ENCODE results near the gene LTF.
"Not testable (repeated sequence)": the region's sequence is repeated elsewhere in the genome, so short reads cannot be mapped to it uniquely, and the experiment has no call there.

LTF gene

DNA sequence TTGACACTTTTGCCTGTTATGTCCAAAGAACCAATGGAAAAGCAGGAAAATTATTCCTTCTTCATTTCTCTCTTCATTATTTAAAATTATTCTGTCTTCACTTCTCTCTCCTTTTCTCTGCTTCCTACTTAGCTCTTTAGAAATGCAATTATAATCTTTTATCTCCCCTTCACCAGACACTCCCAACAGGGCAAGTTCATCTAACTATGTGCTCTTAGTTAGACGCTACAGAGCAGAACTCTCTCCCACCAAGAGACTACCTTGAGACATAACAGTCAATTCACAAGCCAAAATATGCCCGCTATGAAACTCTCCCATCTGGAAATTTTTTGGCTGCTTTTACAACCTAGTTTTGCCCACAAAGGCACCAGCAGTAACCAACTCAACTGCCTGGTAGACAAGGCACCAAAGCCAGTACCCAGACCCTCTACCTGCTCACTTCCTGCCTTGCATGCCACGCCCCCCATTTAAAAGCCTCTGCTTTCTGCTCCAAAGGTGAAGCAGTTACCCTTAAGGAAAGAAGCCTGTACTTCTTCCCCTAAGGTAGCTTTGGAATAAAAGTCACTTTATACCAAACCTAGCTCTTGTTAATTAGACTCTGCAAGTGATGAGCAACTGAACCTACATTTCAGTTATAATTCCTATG is 29.5 kb downstream of the LTF start:
- DNase-seq = no peak

DNA sequence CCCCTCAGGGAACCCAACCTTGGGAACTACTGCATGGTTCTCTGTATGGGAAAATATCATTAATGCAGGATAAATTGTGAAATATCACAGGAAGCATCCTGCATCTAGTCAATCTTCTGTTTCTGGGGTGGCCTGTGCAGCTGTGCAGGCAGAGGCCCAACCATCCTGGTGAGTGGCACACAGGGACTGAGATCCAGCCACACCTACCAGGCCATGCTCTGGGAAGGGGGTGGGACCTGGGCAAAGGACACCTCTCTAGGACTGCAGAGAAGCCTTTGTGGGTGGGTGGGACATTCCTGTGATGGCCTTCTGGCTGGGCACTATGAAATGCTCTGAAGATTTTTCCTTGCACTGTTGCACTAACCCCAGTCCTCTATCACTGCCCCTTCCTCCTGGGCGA is 30.9 kb downstream of the LTF start:
- DNase-seq = no peak

DNA sequence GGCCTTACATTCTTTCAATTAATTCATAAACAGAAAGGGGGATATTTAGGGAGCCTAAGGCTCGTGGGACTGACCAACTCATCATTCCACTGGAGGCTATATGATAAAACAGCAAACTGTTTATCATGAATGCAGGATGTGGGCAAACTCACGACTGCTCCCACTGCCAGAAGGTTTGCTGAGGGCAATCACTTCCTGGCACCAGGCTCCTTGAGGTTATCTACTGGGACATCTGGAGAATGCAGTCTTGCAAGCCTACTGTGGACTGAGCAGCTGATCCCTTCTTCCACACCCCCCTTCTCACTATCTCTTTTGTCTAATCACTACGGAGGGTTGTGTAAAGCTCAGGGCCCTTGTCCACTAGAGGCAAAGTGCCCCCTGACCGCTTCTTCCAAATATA is 31.6 kb downstream of the LTF start:
- DNase-seq = not testable (repeated sequence)

- not testable (repeated sequence) for DNase-seq
These were observed 32.8 kb downstream of the LTF start for GRCh38 chr3:46431905-46432304.

- DNase-seq = not testable (repeated sequence)
These were observed 33.8 kb downstream of the LTF start for GRCh38 chr3:46430879-46431278.

DNA sequence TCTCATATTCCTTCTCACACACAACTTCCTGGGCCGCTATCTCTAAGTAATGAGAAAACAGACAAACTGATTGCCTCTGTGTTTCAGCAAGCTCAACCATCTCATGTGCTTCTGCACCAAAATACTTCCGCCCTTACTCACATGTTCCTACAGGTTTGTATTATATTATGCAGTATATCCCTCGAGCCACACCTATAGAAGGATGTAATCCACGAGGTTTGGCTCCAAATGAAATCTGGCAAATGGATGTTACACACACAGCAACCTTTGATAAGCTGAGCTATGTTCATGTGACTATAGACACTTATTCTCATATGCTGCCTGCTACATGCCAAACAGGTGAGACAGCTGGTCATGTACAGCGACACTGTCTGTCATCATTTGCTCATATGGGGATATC is 35.0 kb downstream of the LTF start:
- no peak for DNase-seq

GRCh38 chr3:46429250-46429649 is 35.5 kb downstream of the LTF start:
- DNase-seq = no peak

GRCh38 chr3:46427916-46428833 is 36.5 kb downstream of the LTF start:
- no peak for DNase-seq

DNA sequence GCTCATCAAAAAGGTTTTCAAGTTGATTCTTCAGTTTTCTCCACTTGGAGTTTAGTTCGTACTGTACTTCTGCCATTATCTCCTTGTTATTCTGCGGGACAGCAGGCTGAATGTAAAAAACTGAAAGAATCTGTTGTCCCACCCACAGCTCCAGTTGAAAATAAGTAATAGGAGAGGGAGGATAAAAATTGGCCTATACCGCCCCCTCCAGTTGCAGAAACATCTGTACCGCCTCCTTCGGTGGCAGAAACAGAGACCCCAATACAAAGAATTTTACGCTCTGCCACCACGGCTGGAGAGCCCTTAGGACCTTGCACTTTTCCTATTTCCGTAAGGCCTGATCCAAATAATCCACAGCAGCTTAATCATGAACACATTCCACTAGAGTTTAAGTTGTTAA is 37.3 kb downstream of the LTF start:
- not testable (repeated sequence) for DNase-seq

- DNase-seq = not testable (repeated sequence)
These were observed 38.2 kb downstream of the LTF start for GRCh38 chr3:46426476-46426875.

GRCh38 chr3:46423588-46423987 is 41.1 kb downstream of the LTF start:
- no peak for DNase-seq

GRCh38 chr3:46422617-46423016 is 42.1 kb downstream of the LTF start:
- DNase-seq = no peak

DNA sequence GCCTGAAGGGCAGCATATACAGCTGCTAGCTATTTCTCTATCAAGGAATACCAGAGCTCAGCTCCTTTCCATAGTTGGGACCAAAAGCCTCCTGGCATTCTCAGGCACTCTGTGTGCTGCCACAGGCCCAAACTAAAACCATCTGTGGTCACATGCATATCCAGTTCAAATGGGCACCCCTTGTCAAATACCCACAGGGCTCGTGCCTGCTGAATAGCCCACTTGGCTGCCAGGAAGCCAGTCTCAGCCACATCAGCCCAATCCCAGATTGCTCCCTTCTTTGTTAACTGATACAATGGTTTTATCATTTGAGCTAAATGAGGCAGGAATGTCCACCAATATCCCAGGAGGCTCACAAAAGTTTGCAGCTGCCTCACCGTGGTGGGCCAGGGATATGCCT is 43.8 kb downstream of the LTF start:
- no peak for DNase-seq

GRCh38 chr3:46419816-46420215 is 44.9 kb downstream of the LTF start:
- DNase-seq = no peak

- no peak for DNase-seq
These were observed 46.7 kb downstream of the LTF start for GRCh38 chr3:46417841-46418611.

- no peak for DNase-seq
These were observed 47.7 kb downstream of the LTF start for GRCh38 chr3:46416811-46417510.

GRCh38 chr3:46416125-46416810 is 48.4 kb downstream of the LTF start:
- no peak for DNase-seq

GRCh38 chr3:46414739-46415138 is 50.0 kb downstream of the LTF start:
- DNase-seq = no peak

DNA sequence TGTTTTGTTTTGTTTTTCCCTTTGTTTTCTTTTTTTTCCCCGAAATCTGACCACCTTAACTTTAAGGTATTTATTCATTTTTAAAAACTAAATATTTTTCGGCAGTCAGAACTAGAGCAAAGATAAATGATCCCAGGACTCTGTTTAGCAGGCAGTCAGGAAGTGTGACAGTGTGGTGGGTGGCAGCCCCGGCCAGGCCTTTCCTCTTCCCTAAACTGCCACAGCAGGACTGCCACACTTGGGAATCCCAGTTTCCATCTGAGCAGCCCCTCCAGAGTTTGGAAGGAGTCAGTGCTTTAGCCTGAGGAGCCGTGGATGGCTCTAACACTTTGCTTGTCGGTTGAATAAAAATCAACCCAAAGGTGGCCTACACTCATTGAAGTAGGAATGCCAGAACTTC is 50.8 kb downstream of the LTF start:
- no peak for DNase-seq

DNA sequence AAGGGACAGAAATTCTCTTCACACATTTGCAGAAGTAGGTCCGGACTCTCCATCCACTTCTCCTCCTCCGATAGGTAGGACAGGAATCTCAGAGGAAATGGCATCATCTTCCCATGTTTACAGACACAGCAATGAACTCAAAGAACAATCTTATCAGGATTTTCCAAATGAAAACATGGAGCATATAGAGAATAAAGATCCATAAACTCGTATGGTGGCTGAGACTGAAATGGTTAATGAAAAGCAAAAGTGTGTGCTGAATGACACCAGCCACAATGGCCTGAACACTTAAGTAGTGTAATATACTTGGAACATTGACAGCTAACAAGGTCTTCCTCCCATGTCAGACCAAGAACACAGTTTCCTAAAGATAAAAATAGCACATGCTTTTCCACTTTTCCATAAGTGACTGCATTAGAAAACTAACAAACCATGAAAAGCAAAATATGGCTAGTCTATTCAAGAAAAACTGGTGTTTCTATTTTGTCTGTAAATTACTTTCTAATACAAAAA is 51.9 kb downstream of the LTF start:
- DNase-seq = no peak

- no peak for DNase-seq
These were observed 53.4 kb downstream of the LTF start for GRCh38 chr3:46411271-46411670.

GRCh38 chr3:46410669-46411068 is 54.0 kb downstream of the LTF start:
- peak; percentile 40 for DNase-seq
